Fibroblast of mammary gland (primary cell): ENCODE results near the gene LRBA.

Source experiments
- DNase-seq: peaks from one replicate; pipeline ENCODE4 v3.0.0-alpha.2; 2010; ENCODE audit warnings: low read depth
- H3K4me3 ChIP-seq: 2 replicates; pipeline ENCODE4 v1.5.1; 2011; ENCODE audit warnings: low read depth, mild to moderate bottlenecking, low read length, moderate library complexity; ENCODE audit not compliant: control insufficient read depth
- CTCF ChIP-seq: conservative IDR thresholded peaks from 2 replicates; pipeline ENCODE4 v1.5.1; 2011; ENCODE audit warnings: low read depth, low read length, inconsistent platforms; ENCODE audit not compliant: control insufficient read depth, insufficient read depth

LRBA gene

GRCh38 chr4:150591904-150592303 lies 423.2 kb downstream of the LRBA start:
- no peak overlapping the region for H3K4me3 ChIP-seq
- no peak for TF ChIP-seq CTCF
- no peak for DNase-seq

- TF ChIP-seq CTCF: no peak
- H3K4me3 ChIP-seq: no peak overlapping the region
- no peak for DNase-seq
Measured at GRCh38 chr4:150591406-150591805, 423.7 kb downstream of the LRBA start.

GRCh38 chr4:150590631-150591030 lies 424.5 kb downstream of the LRBA start:
- TF ChIP-seq CTCF: no peak
- DNase-seq: no peak
- no peak overlapping the region for H3K4me3 ChIP-seq

GRCh38 chr4:150589157-150589556 lies 425.9 kb downstream of the LRBA start:
- H3K4me3 ChIP-seq: no peak overlapping the region
- no peak for TF ChIP-seq CTCF
- no peak for DNase-seq

- TF ChIP-seq CTCF: no peak
- H3K4me3 ChIP-seq: no peak overlapping the region
- DNase-seq: no peak
Measured at GRCh38 chr4:150588316-150588715, 426.8 kb downstream of the LRBA start.

- no peak for DNase-seq
- no peak for TF ChIP-seq CTCF
- H3K4me3 ChIP-seq: no peak overlapping the region
Measured at GRCh38 chr4:150586162-150586810, 428.8 kb downstream of the LRBA start.

GRCh38 chr4:150585611-150586010 lies 429.5 kb downstream of the LRBA start:
- TF ChIP-seq CTCF: no peak
- DNase-seq: no peak

More at GRCh38 chr4:150585611-150586010, 429.5 kb downstream of the LRBA start:
- H3K4me3 ChIP-seq: no peak overlapping the region
